ENCODE measurements around the gene ERBIN. TPM values are rescaled to one million over a fixed set of nuclear protein-coding genes. Genes with fewer than 3 reads are reported as not detected.

Gene ERBIN
- total and polyA plus RNA-seq, 2 of the 13 experiments (the other 11 are each of a cell fraction or from before 2014, with no cell fraction given): 14.4 to 41.7 TPM

- DNase-seq (ENCODE audit: low spot score): no peak
- Histone ChIP-seq H3K4me2 (ENCODE audit: low read depth, low read length) (no peak overlapping the region), H3K27me3 (ENCODE audit: control insufficient read depth in 1 of 2, insufficient read depth in 2 of 2, low read length in 2 of 2) (no peaks in the 10 kb centered on the region), H3K9me3 (ENCODE audit: low read length) (no peaks in the 10 kb centered on the region), H3K9ac (ENCODE audit: insufficient read depth, low read depth, low read length) (no peak overlapping the region), H4K20me1 (ENCODE audit: insufficient read depth, low read length) (peaks cover 10% of the 10 kb centered on the region; the same call in 1 of the 2 replicates), H3K27ac (ENCODE audit: extremely low read length, insufficient read depth, low read length) (no peak overlapping the region), H3K36me3 (replicated peaks in 1 of 2; ENCODE audit: control insufficient read depth in 1 of 2, insufficient read depth in 2 of 2, low read length in 2 of 2) (no peaks in the 10 kb centered on the region; a peak in 1 of 5 replicates), H3K4me3 (replicated peaks in 1 of 3; ENCODE audit: insufficient read depth in 1 of 3, low read depth in 2 of 3, low read length in 3 of 3) (no peak overlapping the region), H2AFZ (ENCODE audit: low read length) (no peak overlapping the region), H3K79me2 (ENCODE audit: insufficient read depth, low read length) (peaks cover 76% of the 10 kb centered on the region), H3K4me1 (ENCODE audit: insufficient read depth, low read length) (peaks cover 19% of the 10 kb centered on the region)
- POLR2A ChIA-PET: no interaction called here
- WGBS (ENCODE audit: low lambda C conversion rate): 96% methylated on average over 9 of the region's 10 CpGs
- intact Hi-C loops (cut with micrococcal nuclease; ENCODE audit: unreplicated experiment): loop anchor here (5.0 kb wide), 1 partner anchor 57 kb away; the partner anchor contains the start of gene ERBIN
- no peak for FAIRE-seq
- in situ Hi-C loops (cut with HindIII; ENCODE audit: extremely low pct_ligation_motif_present, low pct_unique_long_range_greater_than_20kb): no loop called here
- CTCF ChIA-PET (ENCODE audit: low intra/inter-chr PET ratio, low total read pairs): no interaction called here
- no TSS peak for BruUV-seq (replicated peaks)
- ATAC-seq: peak; percentile 22; the same call in 2 of the 3 replicates
- peak; percentile 68 for TF ChIP-seq MAFF (IDR thresholded peaks at IDR 0.05; ENCODE audit: low read depth, low read length)
- no peak for TF ChIP-seq THAP8 (CRISPR knock-in tag; IDR thresholded peaks at IDR 0.05; ENCODE audit: borderline replicate concordance)
- TF ChIP-seq GZF1 (CRISPR knock-in tag; IDR thresholded peaks at IDR 0.05): no peak
- TF ChIP-seq ZNF674 (CRISPR knock-in tag; IDR thresholded peaks at IDR 0.05; ENCODE audit: low read depth): no peak
- TF ChIP-seq MAFK (conservative IDR thresholded peaks at IDR 0.05 in 1 of 2, IDR thresholded peaks at IDR 0.05 in 1 of 2; ENCODE audit: low read length in 2 of 2): peak; percentile 59 to 84
These were observed 57.9 kb downstream of the ERBIN start for GRCh38 chr5:65984098-65984885.

- no peaks in the 10 kb centered on the region; a peak in 1 of 5 replicates for H3K36me3 ChIP-seq (replicated peaks in 1 of 2; ENCODE audit: control insufficient read depth in 1 of 2, insufficient read depth in 2 of 2, low read length in 2 of 2)
- no peaks in the 10 kb centered on the region for H3K9me3 ChIP-seq (ENCODE audit: low read length)
- ChIA-PET CTCF (ENCODE audit: low intra/inter-chr PET ratio, low total read pairs) (no interaction called here), POLR2A (no interaction called here)
- no peak overlapping the region for H2AFZ ChIP-seq (ENCODE audit: low read length)
- H3K27me3 ChIP-seq (ENCODE audit: control insufficient read depth in 1 of 2, insufficient read depth in 2 of 2, low read length in 2 of 2): no peaks in the 10 kb centered on the region
- ATAC-seq (no peak), DNase-seq (ENCODE audit: low spot score) (no peak), FAIRE-seq (no peak)
- H3K79me2 ChIP-seq (ENCODE audit: insufficient read depth, low read length): peaks cover 67% of the 10 kb centered on the region
- no peak overlapping the region for H3K4me2 ChIP-seq (ENCODE audit: low read depth, low read length)
- H3K27ac ChIP-seq (ENCODE audit: extremely low read length, insufficient read depth, low read length): no peak overlapping the region
- H3K9ac ChIP-seq (ENCODE audit: insufficient read depth, low read depth, low read length): no peak overlapping the region
- H4K20me1 ChIP-seq (ENCODE audit: insufficient read depth, low read length): peaks cover 10% of the 10 kb centered on the region; the same call in 1 of the 2 replicates
- intact Hi-C loops (cut with micrococcal nuclease; ENCODE audit: unreplicated experiment) (no loop called here), in situ Hi-C loops (cut with HindIII; ENCODE audit: extremely low pct_ligation_motif_present, low pct_unique_long_range_greater_than_20kb) (no loop called here)
- no TSS peak for BruUV-seq (replicated peaks)
- H3K4me3 ChIP-seq (replicated peaks in 1 of 3; ENCODE audit: insufficient read depth in 1 of 3, low read depth in 2 of 3, low read length in 3 of 3): no peak overlapping the region
- peaks cover 16% of the 10 kb centered on the region for H3K4me1 ChIP-seq (ENCODE audit: insufficient read depth, low read length)
- 100% methylated on average over 1 of the region's 1 CpG for WGBS (ENCODE audit: low lambda C conversion rate)
- TF ChIP-seq MEIS1 (CRISPR knock-in tag; IDR thresholded peaks at IDR 0.05; ENCODE audit: borderline replicate concordance) (no peak), BRCA1 (CRISPR knock-in tag; IDR thresholded peaks at IDR 0.05) (no peak), ZFP37 (CRISPR knock-in tag; IDR thresholded peaks at IDR 0.05; ENCODE audit: borderline replicate concordance) (no peak), PRDM15 (CRISPR knock-in tag; IDR thresholded peaks at IDR 0.05) (no peak), CREM (IDR thresholded peaks at IDR 0.05) (no peak), CREM (CRISPR knock-in tag; IDR thresholded peaks at IDR 0.05) (no peak), CHD4 (IDR thresholded peaks at IDR 0.05; ENCODE audit: borderline replicate concordance, low read length) (no peak), KLF6 (CRISPR knock-in tag; IDR thresholded peaks at IDR 0.05) (no peak), GPN1 (CRISPR knock-in tag; IDR thresholded peaks at IDR 0.05; ENCODE audit: borderline replicate concordance) (no peak), RFX5 (IDR thresholded peaks at IDR 0.05; ENCODE audit: low read depth, low read length) (no peak)
These were observed 59.7 kb downstream of the ERBIN start for GRCh38 chr5:65986050-65986451.

Data from HepG2 (cell line).